Prostate gland (tissue), 2 donors: ENCODE data around the gene MYH9. TPM values are rescaled to one million over a fixed set of nuclear protein-coding genes. Genes with fewer than 3 reads are reported as not detected.
"Not testable (repeated sequence)": the region's sequence is repeated elsewhere in the genome, so short reads cannot be mapped to it uniquely, and the experiment has no call there.

ENCODE experiments used
- DNase-seq: peaks from one replicate; pipeline ENCODE4 v3.0.0-alpha.2; 2019; ENCODE audit warnings: low spot score
- H3K27ac ChIP-seq, 2 donors: fragments of 200-600 bp; sonication (generic); 2 replicates each; pipeline ENCODE4 v1.5.1; 2017 to 2019
- H3K27me3 ChIP-seq: fragments of 200-600 bp; sonication (generic); replicated peaks from 2 replicates; pipeline ENCODE4 v1.5.1; 2019; ENCODE audit not compliant: insufficient read depth
- H3K36me3 ChIP-seq, 2 donors: fragments of 200-600 bp; sonication (generic); 1 replicate in 1 of 2; 2 replicates in 1 of 2; pipeline versions ENCODE4 v1.5.1 to v1.8.1; 2017 to 2019
- H3K4me1 ChIP-seq: fragments of 200-600 bp; sonication (generic); replicated peaks from 2 replicates; pipeline ENCODE4 v1.5.1; 2019
- H3K4me3 ChIP-seq, 2 donors: fragments of 200-600 bp; sonication (generic); 2 replicates each; pipeline ENCODE4 v1.5.1; 2017 to 2019
- H3K9me3 ChIP-seq: fragments of 200-600 bp; sonication (generic); 2 replicates; pipeline ENCODE4 v1.5.1; 2017
- CTCF ChIP-seq, 4 experiments: fragments of 200-600 bp in 2 of 4; fragments of 450-650 bp in 2 of 4; sonication (generic) in 2 of 4; IDR thresholded peaks; 1 replicate in 3 of 4; 2 replicates in 1 of 4; pipeline ENCODE4 v1.5.1; 2016 to 2019; ENCODE audit warnings: antibody characterized with exemption in 4 of 4, mild to moderate bottlenecking in 2 of 4, moderate library complexity in 2 of 4
- POLR2A ChIP-seq: fragments of 450-650 bp; IDR thresholded peaks from one replicate; pipeline ENCODE4 v1.6.1; 2016; ENCODE audit warnings: antibody characterized with exemption, mild to moderate bottlenecking
- POLR2AphosphoS5 ChIP-seq: sonication (generic); formaldehyde crosslinking; IDR thresholded peaks from one replicate; pipeline ENCODE4 v1.6.1; 2017; ENCODE audit warnings: antibody characterized with exemption
- WGBS: methylation state at CpG from one replicate; pipeline ENCODE4 v1.1.5; 2018; 5-methylcytosine and 5-hydroxymethylcytosine counted together
- intact Hi-C: fragments of 100-400 bp; cut with DNase I; formaldehyde crosslinking; loops from one replicate; pipeline ENCODE4 v1.14.2; 2022
- total RNA-seq, 2 donors: library from RNA; depleted of rRNA; stranded (reverse); fragments of >200 nt; gene quantifications; one replicate each; pipeline ENCODE4 v1.1.0, GENCODE V29; 2016

Gene MYH9
- total RNA-seq, 2 donors from 2014 or later: 295 to 329 TPM

DNA sequence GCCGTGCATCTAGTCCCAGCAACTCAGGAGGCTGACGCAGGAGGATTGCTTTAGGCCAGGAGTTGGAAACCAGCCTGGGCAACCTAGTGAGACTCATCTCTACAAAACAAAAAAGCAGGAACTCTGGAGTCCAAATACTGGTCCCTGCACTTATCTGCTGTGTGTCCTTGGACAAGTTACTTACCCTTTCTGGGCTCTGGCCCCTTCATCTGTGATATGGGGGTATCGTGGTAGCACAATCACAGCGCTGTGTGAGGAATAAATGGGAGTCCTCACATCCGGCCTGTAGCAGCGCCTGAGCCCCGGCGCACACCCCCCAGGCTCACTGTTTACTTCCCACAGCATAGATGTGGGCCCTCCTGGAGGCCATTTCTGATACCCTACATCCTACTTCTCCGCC, 44.2 kb upstream of the MYH9 start:
- H3K4me3 ChIP-seq: no peak overlapping the region
- intact Hi-C loops: no loop called here
- no peak overlapping the region for H3K27ac ChIP-seq
- 98% methylated on average over 9 of the region's 9 CpGs for WGBS
- no peak for DNase-seq
- no peaks in the 10 kb centered on the region for H3K27me3 ChIP-seq
- TF ChIP-seq CTCF (IDR thresholded peaks at IDR 0.05) (no peak), POLR2A (no peak), POLR2AphosphoS5 (no peak)
- no peaks in the 10 kb centered on the region for H3K9me3 ChIP-seq
- no peaks in the 10 kb centered on the region for H3K36me3 ChIP-seq
- peaks cover 19% of the 10 kb centered on the region for H3K4me1 ChIP-seq

DNA sequence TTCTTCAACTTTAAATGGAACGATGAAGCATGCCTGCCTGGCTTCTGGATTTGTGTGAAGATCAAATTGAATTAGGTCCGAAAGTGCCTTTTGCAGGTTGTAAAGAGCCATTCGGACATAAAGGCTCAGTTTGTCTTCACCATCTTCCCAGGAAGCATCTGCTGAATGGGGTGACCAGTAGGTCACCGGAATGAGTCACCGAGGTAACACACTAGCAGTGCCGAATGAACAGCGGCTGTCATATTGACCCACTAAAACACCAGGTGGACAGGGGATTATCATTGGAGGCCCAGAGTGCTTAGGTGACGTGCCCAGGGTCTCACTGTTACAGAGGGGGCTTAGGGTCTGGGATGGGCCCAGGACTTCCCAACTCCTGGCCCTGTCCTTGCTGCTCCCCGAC, 43.1 kb upstream of the MYH9 start:
- no peaks in the 10 kb centered on the region for H3K27me3 ChIP-seq
- H3K27ac ChIP-seq: no peak overlapping the region
- intact Hi-C loops: no loop called here
- no peaks in the 10 kb centered on the region for H3K9me3 ChIP-seq
- TF ChIP-seq CTCF (IDR thresholded peaks at IDR 0.05) (no peak), POLR2AphosphoS5 (no peak), POLR2A (no peak)
- DNase-seq: no peak
- no peak overlapping the region for H3K4me3 ChIP-seq
- H3K4me1 ChIP-seq: peaks cover 19% of the 10 kb centered on the region
- no peaks in the 10 kb centered on the region for H3K36me3 ChIP-seq
- 90% methylated on average over 9 of the region's 9 CpGs for WGBS

- H3K4me1 ChIP-seq, DNase-seq, H3K4me3 ChIP-seq, H3K36me3 ChIP-seq, H3K27me3 ChIP-seq, intact Hi-C loops, H3K9me3 ChIP-seq, H3K27ac ChIP-seq: not testable (repeated sequence)
- WGBS: 94% methylated on average over 11 of the region's 11 CpGs
Measured at GRCh38 chr22:36427952-36428351, 40.2 kb upstream of the MYH9 start.

DNA sequence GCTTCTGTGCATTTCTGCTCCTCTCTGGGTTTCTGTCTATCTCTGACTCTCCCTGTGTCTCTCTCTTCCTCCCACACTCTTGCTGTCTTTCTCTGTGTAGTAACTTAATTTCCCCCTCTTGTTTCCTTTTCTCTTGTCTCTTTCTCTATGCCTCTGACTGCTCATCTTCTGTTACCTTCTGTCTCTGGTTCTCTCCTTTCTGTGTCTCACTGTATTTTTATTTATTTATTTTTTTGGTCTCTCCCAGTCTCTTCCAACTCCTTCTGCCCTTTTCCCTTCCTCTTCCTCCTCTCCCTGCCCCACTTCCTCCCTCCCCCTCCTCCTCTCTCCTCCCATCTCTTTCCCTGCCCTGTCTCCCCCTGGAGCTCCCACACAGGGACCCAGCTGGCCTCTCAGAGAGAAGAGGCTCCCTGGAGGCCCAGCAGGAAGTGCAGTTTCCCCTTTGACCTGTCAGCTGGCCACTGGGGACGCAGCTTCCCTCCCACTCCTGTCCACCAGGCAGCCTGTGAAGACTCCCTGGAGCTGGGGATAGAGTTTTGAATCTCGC, 38.3 kb upstream of the MYH9 start:
- no peak for DNase-seq
- TF ChIP-seq CTCF (IDR thresholded peaks at IDR 0.05) (no peak), POLR2A (no peak), POLR2AphosphoS5 (no peak)
- Histone ChIP-seq H3K4me3 (no peak overlapping the region), H3K27ac (no peak overlapping the region), H3K4me1 (no peaks in the 10 kb centered on the region), H3K9me3 (no peaks in the 10 kb centered on the region), H3K27me3 (no peaks in the 10 kb centered on the region), H3K36me3 (no peaks in the 10 kb centered on the region)
- intact Hi-C loops: no loop called here
- WGBS: 81% methylated on average over 2 of the region's 2 CpGs

GRCh38 chr22:36424901-36425579, 37.3 kb upstream of the MYH9 start:
- Histone ChIP-seq H3K36me3 (no peaks in the 10 kb centered on the region), H3K27me3 (no peaks in the 10 kb centered on the region), H3K9me3 (no peaks in the 10 kb centered on the region), H3K27ac (no peak overlapping the region), H3K4me1 (no peaks in the 10 kb centered on the region), H3K4me3 (no peak overlapping the region)
- no peak for DNase-seq
- TF ChIP-seq CTCF (IDR thresholded peaks at IDR 0.05): no peak
- no peak for TF ChIP-seq POLR2A
- 93% methylated on average over 5 of the region's 5 CpGs for WGBS
- intact Hi-C loops: no loop called here

DNA sequence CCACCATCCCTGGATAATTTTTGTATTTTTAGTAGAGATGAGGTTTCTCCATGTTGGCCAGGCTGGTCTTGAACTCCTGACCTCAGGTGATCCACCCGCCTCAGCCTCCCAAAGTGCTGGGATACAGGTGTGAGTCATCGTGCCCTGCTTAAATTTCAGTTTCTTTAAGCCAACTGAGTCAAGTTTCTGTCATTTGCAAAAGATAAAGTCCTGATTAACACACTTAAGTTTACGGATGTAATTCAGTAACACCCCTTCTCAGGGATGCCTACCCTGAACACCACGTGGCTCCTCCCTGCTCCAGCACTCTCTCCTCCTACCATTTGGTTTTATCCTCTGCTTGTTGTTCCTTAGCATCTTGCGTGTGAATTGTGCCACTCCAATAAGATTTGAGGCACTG, 36.7 kb upstream of the MYH9 start:
- H3K9me3 ChIP-seq, H3K4me1 ChIP-seq, H3K4me3 ChIP-seq, intact Hi-C loops, DNase-seq, H3K27me3 ChIP-seq, H3K27ac ChIP-seq, H3K36me3 ChIP-seq: not testable (repeated sequence)
- WGBS: 76% methylated on average over 5 of the region's 5 CpGs
